HG02840 (cell line): Measurements from ENCODE around the gene METTL18.
"Not testable (repeated sequence)": the region's sequence is repeated elsewhere in the genome, so short reads cannot be mapped to it uniquely, and the experiment has no call there.

Experiments
- ATAC-seq: cut with Tn5 transposase; IDR thresholded peaks from one replicate; pipeline ENCODE4 v1.9.1; 2021; ENCODE audit warnings: mild to moderate bottlenecking, moderate library complexity, moderate number of reproducible peaks; ENCODE audit not compliant: unreplicated experiment, low FRiP score

Gene METTL18

GRCh38 chr1:169794530-169795416 lies at the start of gene METTL18:
Gene METTL18 (minus strand): TSS chr1:169794907. CDS start chr1:169793695, 1,212 bp downstream.
- peak; percentile 94 for ATAC-seq

GRCh38 chr1:169838942-169839341 lies 44.2 kb upstream of the METTL18 start:
- no peak for ATAC-seq

- ATAC-seq, result no peak
These were observed 41.5 kb upstream of the METTL18 start for GRCh38 chr1:169836198-169836597.

DNA sequence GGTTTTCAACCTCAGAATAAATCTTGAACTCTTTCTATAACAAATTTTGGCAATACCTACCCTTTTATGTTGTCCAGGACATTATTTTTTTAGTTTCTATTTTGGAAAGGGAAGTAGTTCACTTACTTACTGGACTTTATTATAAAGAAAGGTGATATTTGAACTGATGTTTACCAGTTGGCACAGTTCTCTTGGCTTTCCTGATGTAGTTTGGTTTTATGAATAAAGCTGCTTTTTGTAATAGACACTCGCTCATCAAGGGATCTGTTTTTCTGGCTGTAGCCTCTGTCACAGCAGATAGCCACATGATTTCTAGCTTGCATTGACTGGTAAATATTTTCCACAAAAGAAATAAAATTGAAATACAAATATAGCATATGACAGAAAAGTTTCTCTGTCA lies 40.9 kb upstream of the METTL18 start:
- no peak for ATAC-seq

GRCh38 chr1:169834869-169835268 lies 40.2 kb upstream of the METTL18 start:
- ATAC-seq, result no peak

DNA sequence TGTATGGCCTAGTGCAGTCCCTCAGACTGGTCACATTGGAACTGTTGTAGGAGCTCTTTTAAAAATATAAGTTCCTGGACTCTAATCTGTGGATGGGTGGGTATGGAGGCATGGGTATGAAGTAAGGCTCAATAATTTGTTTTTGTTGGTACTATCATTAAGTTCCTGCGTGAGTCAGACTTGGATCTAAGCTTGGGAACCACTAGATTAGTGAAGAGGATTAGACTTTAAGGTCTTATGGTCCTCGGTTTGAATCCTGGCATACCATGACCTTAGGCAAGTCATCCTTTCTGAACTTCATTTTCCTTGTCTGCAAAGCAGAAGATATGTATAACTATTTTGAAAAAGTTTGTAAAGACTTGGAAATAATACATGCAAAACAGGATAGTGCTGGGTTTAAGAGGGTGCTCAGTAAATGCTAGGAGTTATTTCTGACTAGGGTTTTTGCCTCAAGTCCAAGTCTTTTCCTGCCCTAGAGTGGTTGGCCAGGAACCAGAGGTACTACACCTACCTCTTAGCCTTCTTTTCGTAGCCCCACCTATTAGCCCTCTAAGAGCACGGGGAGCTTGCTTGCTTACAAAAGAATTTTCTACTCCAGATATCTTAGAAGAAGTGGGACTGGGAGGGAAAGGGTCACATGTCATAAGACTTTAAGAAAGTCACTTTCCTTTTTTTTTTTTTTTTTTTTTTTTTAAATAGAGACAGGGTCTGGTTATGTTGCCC lies 38.6 kb upstream of the METTL18 start:
- ATAC-seq, result no peak

DNA sequence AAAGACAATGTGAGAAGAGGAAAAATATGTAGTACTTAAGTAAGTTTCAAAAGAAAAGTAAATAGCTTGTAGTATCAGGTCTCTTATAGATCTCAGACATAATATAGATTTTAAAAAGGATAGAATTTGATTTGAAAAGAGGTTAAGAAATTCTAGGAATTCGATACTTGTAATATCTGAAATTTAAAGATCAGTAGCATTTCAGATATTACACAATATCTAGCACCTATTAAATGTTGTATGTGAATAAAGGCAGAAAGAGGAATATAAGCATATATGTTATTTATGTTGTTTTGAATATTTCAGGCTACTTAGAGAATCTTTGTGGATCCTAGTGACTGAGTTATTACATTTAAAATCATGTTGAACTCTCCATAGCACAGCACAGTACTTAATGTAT lies 35.0 kb upstream of the METTL18 start:
- no peak for ATAC-seq

DNA sequence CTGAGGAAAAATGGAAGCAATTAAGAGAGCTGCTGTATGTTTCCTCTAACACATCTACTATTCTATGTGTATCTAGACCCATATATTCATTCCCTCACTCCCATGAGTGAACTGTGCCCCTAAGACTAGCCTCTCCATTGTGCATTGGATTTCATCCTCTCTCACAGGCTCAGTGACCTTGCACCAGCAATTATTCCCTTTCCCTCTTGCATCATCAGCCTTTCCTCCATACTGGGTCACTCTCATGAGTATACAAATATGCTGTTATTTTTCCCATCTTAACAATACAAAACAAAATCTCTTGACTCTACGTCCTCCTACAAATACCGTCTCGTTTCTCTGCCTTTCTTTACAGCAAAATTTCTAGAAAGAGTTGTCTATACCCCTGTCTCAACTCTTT lies 29.4 kb upstream of the METTL18 start:
- no peak for ATAC-seq

GRCh38 chr1:169821500-169821899 lies 26.8 kb upstream of the METTL18 start:
- no peak for ATAC-seq

DNA sequence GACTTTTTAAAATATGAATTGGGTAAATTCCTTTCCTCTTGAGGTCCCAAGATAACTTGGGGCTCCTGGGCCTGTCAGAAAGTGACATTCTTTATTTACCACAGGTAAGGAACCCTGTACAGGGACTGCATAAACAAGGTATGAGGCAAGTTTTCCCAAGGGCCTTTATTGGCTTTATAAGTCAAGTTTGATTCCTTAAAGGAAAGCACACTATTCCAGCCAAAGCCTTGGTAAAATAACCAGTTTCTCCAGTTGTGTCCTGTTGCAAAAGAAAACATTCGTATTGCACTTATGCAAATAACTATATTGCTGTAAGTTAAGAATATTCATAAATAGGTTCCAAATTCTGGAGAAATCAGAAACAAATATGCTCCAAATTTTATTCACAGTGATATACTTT lies 21.9 kb upstream of the METTL18 start:
- no peak for ATAC-seq

GRCh38 chr1:169814265-169814664 lies 19.6 kb upstream of the METTL18 start:
- no peak for ATAC-seq

- no peak for ATAC-seq
These were observed 17.4 kb upstream of the METTL18 start for GRCh38 chr1:169812131-169812530.

- not testable (repeated sequence) for ATAC-seq
These were observed 16.8 kb upstream of the METTL18 start for GRCh38 chr1:169811418-169812035.

- no peak for ATAC-seq
These were observed 14.8 kb upstream of the METTL18 start for GRCh38 chr1:169809370-169810095.

GRCh38 chr1:169804941-169805340 lies 10.2 kb upstream of the METTL18 start:
- no peak for ATAC-seq

DNA sequence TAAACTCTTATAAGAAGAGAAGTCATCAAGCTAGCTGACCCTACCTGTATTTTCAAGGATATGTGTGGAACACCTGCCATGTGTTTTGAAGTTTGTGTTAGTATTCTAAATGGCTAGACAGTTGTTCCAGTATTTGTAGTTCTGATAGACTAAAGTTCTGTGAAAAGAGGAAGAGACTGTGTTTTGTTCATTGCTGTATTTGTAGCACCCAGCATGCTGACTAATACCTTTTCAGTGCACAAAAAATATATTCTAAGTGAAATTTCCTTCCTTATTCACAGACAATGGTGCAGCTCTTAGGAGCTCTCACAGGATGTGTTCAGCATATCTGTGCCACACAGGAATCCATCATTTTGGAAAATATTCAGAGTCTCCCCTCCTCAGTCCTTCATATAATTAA lies 8.2 kb upstream of the METTL18 start:
- ATAC-seq, result no peak

- ATAC-seq, result no peak
These were observed 2.6 kb upstream of the METTL18 start for GRCh38 chr1:169797281-169797680.

DNA sequence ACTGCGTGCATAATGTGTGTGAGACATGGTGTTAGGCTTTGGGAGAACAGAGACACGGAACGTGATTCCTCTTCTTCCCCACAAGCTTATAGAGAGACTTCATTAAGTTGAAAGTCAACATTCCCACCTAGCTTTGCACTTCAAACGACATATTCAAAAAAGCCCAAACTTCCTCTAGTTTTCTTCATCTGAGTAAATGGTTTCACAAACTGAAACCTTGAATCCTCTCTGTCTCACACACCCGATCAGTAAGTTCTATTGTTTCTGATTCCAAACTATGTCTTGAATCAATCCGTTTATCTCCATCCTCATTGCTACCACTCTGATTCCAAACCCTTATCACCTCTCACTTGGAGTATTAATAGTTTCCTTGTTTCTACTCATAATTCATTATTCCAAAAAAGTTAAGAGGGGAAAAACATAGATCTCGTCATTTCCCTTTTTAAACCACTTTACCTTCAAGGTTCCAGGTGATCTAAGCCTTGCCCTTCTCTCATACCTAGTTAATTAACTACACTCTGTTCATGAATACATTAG lies 1.6 kb upstream of the METTL18 start:
- ATAC-seq, result no peak

DNA sequence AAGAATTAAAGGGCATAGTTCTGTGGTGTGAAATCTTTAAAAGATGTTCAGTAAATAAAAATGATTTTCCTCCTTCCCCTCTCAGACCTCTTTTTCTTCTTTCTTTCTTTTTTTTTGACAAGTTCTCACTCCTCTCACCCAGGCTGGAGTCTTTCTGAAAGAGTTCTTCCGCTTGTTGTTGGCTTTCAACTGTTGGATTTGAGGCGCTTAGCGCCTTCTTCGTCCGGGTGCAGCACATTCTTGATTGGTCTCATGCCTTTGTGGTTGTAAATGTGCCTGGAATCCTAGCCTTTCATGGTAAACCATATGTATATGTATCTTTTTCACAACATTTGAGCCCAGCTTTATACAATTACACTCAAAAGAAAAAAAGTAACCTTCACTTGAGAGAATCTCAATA lies 980 bp upstream of the METTL18 start:
- no peak for ATAC-seq

DNA sequence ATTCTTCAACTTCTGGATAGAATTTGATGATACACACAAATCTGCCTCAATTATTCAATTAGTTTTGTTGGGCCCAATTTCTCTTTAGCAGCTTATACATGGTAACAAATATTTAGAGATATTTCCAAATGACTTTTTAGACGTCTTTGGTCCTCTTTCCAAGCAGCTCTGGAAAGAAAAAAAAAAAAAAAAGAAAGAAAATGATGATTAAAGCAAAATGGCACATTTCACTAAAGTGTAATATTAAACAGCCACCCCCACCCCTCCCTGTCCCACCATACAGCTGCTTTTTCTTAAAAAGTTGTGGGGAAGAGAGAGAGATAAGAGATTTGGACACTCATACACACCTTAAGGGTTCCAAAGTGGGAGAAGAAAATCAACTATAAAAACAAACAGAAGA lies 977 bp downstream of the METTL18 start:
- ATAC-seq, result no peak
